Activated T-cell treated with anti-CD3 and anti-CD28 coated beads, Interleukin-2, amount 50 U/mL, for 72 hours (primary cell): Measurements from ENCODE around the gene METTL9. TPM values are rescaled to one million over a fixed set of nuclear protein-coding genes. Genes with fewer than 3 reads are reported as not detected.
"Not testable (repeated sequence)": the region's sequence is repeated elsewhere in the genome, so short reads cannot be mapped to it uniquely, and the experiment has no call there.

ENCODE experiments used
- ATAC-seq, 2 donors: fragments of 150-1000 bp; cut with Tn5 transposase; replicated peaks in 1 of 2; 2 replicates each; pipeline ENCODE4 v1.10.0; 2021; ENCODE audit warnings: moderate library complexity in 2 of 2, mild to moderate bottlenecking in 1 of 2
- DNase-seq, 2 donors: peaks; one replicate each; pipeline ENCODE4 v3.0.0; 2021 to 2022; ENCODE audit warnings: mixed read lengths in 1 of 2
- H3K27ac Mint-ChIP-seq: one replicate; pipeline ENCODE4 v1.8.0; 2022; ENCODE audit warnings: mild to moderate bottlenecking, moderate library complexity, mixed read lengths
- H3K27me3 Mint-ChIP-seq: one replicate; pipeline ENCODE4 v1.8.0; 2022; ENCODE audit warnings: low read depth, mixed read lengths
- H3K36me3 Mint-ChIP-seq, 2 donors: one replicate each; pipeline ENCODE4 v1.8.0; 2022; ENCODE audit warnings: mixed read lengths in 2 of 2, mild to moderate bottlenecking in 1 of 2; ENCODE audit not compliant: insufficient read depth in 2 of 2
- H3K4me1 Mint-ChIP-seq: one replicate; pipeline ENCODE4 v1.8.0; 2022; ENCODE audit warnings: low read depth, mixed read lengths
- H3K4me3 Mint-ChIP-seq, 2 donors: one replicate each; pipeline ENCODE4 v1.8.0; 2022; ENCODE audit warnings: mild to moderate bottlenecking in 2 of 2, mixed read lengths in 2 of 2, moderate library complexity in 2 of 2
- H3K9me3 Mint-ChIP-seq, 2 donors: one replicate each; pipeline ENCODE4 v1.8.0; 2022; ENCODE audit warnings: mixed read lengths in 2 of 2
- total RNA-seq, 2 donors: library from RNA; stranded (reverse); gene quantifications; one replicate each; pipeline ENCODE4 v1.2.3, GENCODE V29; 2022

The METTL9 gene
- total RNA-seq, 2 donors from 2014 or later = 112 to 125 TPM

DNA sequence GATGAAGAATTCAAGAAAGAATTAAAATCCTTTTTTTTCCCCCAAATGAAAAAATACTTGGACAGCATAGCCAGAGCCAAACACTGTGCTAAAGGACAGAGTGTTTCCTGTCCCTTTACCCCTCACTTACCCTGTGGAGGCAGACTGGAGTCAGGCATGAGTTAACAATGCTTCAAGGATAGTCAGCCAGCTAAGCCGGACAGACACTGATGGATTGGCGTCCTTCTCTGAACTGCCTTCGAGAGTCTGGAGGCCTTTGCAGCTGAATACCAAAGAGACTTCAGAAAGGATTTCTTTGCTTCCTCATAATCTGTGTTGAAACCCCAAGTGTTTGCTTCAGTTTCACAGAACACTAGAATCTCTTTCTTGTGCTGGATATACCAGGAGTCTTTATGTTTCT, 4.6 kb downstream of the METTL9 start:
- H3K27ac Mint-ChIP-seq = no peak overlapping the region
- H3K27me3 Mint-ChIP-seq = no peaks in the 10 kb centered on the region
- H3K36me3 Mint-ChIP-seq = no peaks in the 10 kb centered on the region
- peaks cover 69% of the 10 kb centered on the region for H3K4me1 Mint-ChIP-seq
- ATAC-seq (no peak), DNase-seq (no peak)
- H3K4me3 Mint-ChIP-seq = no peak overlapping the region
- no peaks in the 10 kb centered on the region for H3K9me3 Mint-ChIP-seq

- H3K27me3 Mint-ChIP-seq, H3K36me3 Mint-ChIP-seq, H3K9me3 Mint-ChIP-seq, DNase-seq, ATAC-seq, H3K4me3 Mint-ChIP-seq, H3K27ac Mint-ChIP-seq: not testable (repeated sequence)
- H3K4me1 Mint-ChIP-seq = peaks cover 82% of the 10 kb centered on the region
These were observed 6.5 kb downstream of the METTL9 start for GRCh38 chr16:21605848-21606247.

GRCh38 chr16:21608639-21609328, 9.4 kb downstream of the METTL9 start:
- Mint-ChIP-seq H3K36me3 (no peaks in the 10 kb centered on the region), H3K4me3 (peak overlapping the region in 1 of 2 donors; percentile 76), H3K4me1 (peaks cover 78% of the 10 kb centered on the region), H3K27ac (peak overlapping the region; percentile 88), H3K9me3 (no peaks in the 10 kb centered on the region), H3K27me3 (no peaks in the 10 kb centered on the region)
- DNase-seq (peak; percentile 29 to 32), ATAC-seq (peak; percentile 65 to 76)

GRCh38 chr16:21610006-21610544, 10.7 kb downstream of the METTL9 start:
- ATAC-seq (no peak), DNase-seq (no peak)
- Mint-ChIP-seq H3K9me3 (no peaks in the 10 kb centered on the region), H3K36me3 (peaks cover 0 to 4% of the 10 kb centered on the region in 2 donors), H3K27me3 (no peaks in the 10 kb centered on the region), H3K4me1 (peaks cover 71% of the 10 kb centered on the region), H3K4me3 (no peak overlapping the region), H3K27ac (no peak overlapping the region)

GRCh38 chr16:21610766-21611165, 11.4 kb downstream of the METTL9 start:
- no peak for ATAC-seq
- Mint-ChIP-seq H3K4me3 (no peak overlapping the region), H3K36me3 (peaks cover 0 to 4% of the 10 kb centered on the region in 2 donors), H3K9me3 (no peaks in the 10 kb centered on the region), H3K4me1 (peaks cover 70% of the 10 kb centered on the region), H3K27me3 (no peaks in the 10 kb centered on the region), H3K27ac (no peak overlapping the region)
- DNase-seq = no peak

DNA sequence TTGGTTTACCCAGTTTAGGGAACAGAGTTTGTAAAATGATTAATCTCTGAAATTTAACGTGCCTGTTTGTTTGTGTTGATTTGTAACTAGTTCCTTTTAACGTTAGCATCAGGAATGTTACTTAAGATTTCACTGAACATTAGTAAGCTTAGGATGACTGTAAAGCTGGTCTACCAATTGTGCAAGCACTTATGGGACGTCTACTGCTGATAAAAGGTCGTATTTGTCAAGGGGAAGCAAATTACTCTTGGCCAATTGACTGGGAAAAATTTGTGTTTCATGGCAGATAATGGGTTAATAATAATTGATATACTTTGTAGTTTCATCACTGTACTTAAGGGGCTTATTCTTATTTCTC, 11.8 kb downstream of the METTL9 start:
- Mint-ChIP-seq H3K36me3 (peaks cover 0 to 4% of the 10 kb centered on the region in 2 donors), H3K27ac (peak overlapping the region; percentile 58), H3K4me1 (peaks cover 70% of the 10 kb centered on the region), H3K4me3 (peak overlapping the region in 1 of 2 donors; percentile 69), H3K9me3 (no peaks in the 10 kb centered on the region), H3K27me3 (no peaks in the 10 kb centered on the region)
- ATAC-seq (no peak), DNase-seq (no peak)

DNA sequence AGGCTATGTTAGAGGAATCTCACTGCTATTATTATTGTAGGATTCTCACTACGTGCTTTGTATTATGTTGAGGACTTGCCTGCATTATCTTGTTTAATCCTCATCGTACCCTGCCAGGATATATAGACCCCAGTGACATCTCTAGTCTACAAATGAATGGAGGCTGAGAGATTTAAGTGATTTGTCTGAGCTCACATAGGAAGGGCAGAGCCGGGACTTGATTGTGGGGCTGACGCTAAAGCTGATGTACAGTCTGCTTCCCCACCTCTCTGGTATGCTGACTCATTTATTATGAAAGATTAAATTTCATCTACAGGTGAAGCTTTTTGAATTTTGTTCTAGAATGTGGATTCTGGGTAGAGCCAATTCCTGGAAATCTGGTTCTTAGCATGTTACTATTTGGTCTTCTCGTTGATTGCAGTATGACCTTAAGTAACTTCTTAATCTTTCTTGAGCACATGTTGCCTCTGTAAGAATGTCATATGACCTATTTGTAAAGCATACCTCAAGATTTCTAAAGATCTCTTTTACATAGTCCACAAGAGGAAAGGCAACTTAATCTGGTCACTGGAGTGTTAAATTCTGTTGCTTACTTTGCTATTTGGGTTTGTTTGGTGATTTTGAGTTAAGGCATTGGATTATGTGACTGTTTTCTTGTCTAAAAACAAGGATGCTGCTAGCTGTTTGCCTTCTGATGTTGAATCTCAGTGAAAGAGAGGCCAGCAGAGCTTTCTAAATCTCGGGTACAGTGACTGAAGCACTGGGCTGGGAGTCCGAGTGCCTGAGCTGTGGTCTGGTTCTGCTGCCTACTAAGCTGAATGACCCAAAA, 12.4 kb downstream of the METTL9 start:
- no peaks in the 10 kb centered on the region for H3K9me3 Mint-ChIP-seq
- H3K27me3 Mint-ChIP-seq = no peaks in the 10 kb centered on the region
- H3K4me3 Mint-ChIP-seq = peak overlapping the region; percentile 38 to 69
- H3K36me3 Mint-ChIP-seq = peaks cover 1 to 4% of the 10 kb centered on the region in 2 donors
- no peak for DNase-seq
- ATAC-seq = peak; percentile 69 to 79
- H3K27ac Mint-ChIP-seq = peak overlapping the region; percentile 58
- peaks cover 70% of the 10 kb centered on the region for H3K4me1 Mint-ChIP-seq

- DNase-seq (no peak), ATAC-seq (no peak)
- Mint-ChIP-seq H3K27me3 (no peaks in the 10 kb centered on the region), H3K4me3 (no peak overlapping the region), H3K36me3 (peaks cover 2 to 12% of the 10 kb centered on the region in 2 donors), H3K4me1 (peaks cover 56% of the 10 kb centered on the region), H3K27ac (no peak overlapping the region), H3K9me3 (no peaks in the 10 kb centered on the region)
These were observed 14.0 kb downstream of the METTL9 start for GRCh38 chr16:21613361-21613760.

- ATAC-seq (no peak), DNase-seq (no peak)
- H3K4me3 Mint-ChIP-seq = no peak overlapping the region
- H3K36me3 Mint-ChIP-seq = peaks cover 2 to 15% of the 10 kb centered on the region in 2 donors
- H3K27me3 Mint-ChIP-seq = no peaks in the 10 kb centered on the region
- no peaks in the 10 kb centered on the region for H3K9me3 Mint-ChIP-seq
- peaks cover 52% of the 10 kb centered on the region for H3K4me1 Mint-ChIP-seq
- no peak overlapping the region for H3K27ac Mint-ChIP-seq
These were observed 14.4 kb downstream of the METTL9 start for GRCh38 chr16:21613781-21614180.

DNA sequence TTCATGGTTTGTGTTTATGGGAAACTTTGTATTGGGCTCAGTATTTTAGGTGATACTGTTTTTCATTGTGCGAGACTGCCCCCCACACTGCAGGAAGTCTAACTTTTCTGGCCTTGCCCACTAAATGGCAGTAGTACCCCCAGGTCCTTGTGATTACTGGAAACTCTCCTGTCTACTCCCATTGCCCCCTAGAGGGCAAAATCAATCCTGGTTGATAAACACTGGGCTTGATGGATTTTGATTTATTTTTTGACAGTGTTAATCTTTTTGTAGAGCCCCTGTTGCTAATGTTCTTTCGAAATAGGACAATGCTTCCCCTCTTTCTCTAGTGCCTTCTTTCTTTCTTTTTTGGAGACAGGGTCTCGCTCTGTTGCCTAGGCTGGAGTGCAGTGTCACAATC, 15.5 kb downstream of the METTL9 start:
- Mint-ChIP-seq H3K27me3 (no peaks in the 10 kb centered on the region), H3K4me1 (peaks cover 41% of the 10 kb centered on the region), H3K4me3 (no peak overlapping the region), H3K27ac (peak overlapping the region; percentile 57), H3K36me3 (peaks cover 4 to 15% of the 10 kb centered on the region in 2 donors), H3K9me3 (no peaks in the 10 kb centered on the region)
- DNase-seq (no peak), ATAC-seq (no peak)

DNA sequence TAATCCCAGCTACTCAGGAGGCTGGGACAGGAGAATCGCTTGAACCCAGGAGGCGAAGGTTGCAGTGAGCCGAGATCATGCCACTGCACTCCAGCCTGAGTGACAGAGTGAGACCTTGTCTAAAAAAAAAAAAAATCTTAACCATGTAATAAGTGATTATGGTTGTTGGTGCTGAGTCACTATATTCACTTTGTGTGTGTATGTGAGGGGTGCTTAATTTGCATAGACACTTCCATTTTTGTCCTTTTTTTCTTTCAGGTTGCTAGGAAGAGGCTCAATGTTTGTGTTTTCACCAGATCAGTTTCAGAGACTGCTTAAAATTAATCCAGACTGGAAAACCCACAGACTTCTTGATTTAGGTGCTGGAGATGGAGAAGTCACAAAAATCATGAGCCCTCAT, 18.2 kb downstream of the METTL9 start:
- peaks cover 4 to 15% of the 10 kb centered on the region in 2 donors for H3K36me3 Mint-ChIP-seq

DNA sequence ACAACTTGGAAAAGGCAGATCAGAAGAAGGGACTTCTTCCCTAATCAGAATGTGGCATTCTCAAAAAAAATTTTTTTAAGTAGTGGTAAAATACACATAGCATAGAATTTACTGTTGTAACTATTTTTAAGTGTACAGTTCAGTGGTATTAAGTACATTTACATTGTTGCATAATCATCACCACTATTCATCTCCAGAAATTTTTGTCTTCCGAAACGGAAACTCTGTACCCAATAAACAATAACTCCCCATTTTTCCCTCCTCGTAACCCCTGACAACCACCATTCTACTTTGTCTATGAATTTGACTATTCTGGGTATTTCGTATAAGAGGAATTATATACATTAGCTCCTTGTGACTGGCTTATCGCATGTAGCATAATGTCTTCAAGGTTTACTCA, 18.9 kb downstream of the METTL9 start:
- peak overlapping the region; percentile 23 for H3K27ac Mint-ChIP-seq
- H3K4me1 Mint-ChIP-seq = peaks cover 18% of the 10 kb centered on the region

More for the DNA sequence above, 18.2 kb downstream of the METTL9 start:
- H3K27me3 Mint-ChIP-seq = no peaks in the 10 kb centered on the region
- ATAC-seq = peak in 1 of 2 donors; percentile 47
- DNase-seq = no peak
- H3K4me1 Mint-ChIP-seq = peaks cover 22% of the 10 kb centered on the region
- H3K27ac Mint-ChIP-seq = no peak overlapping the region
- H3K9me3 Mint-ChIP-seq = no peaks in the 10 kb centered on the region
- no peak overlapping the region for H3K4me3 Mint-ChIP-seq

DNA sequence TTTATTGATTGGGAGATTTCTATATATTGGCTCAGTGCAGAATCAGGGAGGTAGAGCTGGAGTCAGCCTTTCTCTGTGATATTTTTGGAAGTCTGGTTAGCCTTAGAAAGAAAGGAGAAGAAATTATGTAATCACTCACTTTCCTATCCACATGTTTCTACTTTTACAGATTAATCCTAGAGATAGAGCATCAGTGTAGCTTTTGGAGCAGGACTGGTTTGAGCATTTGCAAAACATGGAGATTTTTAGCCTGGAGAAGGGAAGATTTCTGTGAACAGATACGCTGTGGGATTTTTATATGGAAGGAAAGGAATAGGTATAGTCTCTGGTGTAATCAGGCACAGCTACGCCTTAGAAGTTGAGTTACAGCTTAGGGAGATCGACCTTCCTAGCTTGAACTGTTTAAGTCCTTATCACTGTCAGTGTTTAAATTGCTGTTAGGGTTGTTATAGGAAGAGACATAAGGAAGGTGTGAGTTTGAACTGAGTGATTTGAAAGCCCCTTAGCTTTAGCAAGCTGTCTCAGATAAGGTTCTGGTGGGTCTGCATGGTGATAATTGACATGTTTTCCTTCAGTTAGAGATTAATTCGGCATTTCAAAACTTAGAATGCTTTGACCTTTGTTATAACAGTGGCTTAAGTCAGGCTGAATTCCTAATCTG, 20.5 kb downstream of the METTL9 start:
- ATAC-seq (no peak), DNase-seq (no peak)
- Mint-ChIP-seq H3K4me3 (no peak overlapping the region), H3K4me1 (peaks cover 23% of the 10 kb centered on the region), H3K27me3 (no peaks in the 10 kb centered on the region), H3K27ac (no peak overlapping the region), H3K36me3 (peaks cover 4 to 15% of the 10 kb centered on the region in 2 donors), H3K9me3 (no peaks in the 10 kb centered on the region)

More for the DNA sequence above, 18.9 kb downstream of the METTL9 start:
- no peak overlapping the region for H3K4me3 Mint-ChIP-seq
- peaks cover 4 to 15% of the 10 kb centered on the region in 2 donors for H3K36me3 Mint-ChIP-seq
- DNase-seq (no peak), ATAC-seq (no peak)
- H3K9me3 Mint-ChIP-seq = no peaks in the 10 kb centered on the region
- H3K27me3 Mint-ChIP-seq = no peaks in the 10 kb centered on the region
